GM19467 (cell line): Measurements from ENCODE around the gene MAPRE2.

Experiments
- ATAC-seq: cut with Tn5 transposase; IDR thresholded peaks from one replicate; pipeline ENCODE4 v1.9.1; 2021; ENCODE audit warnings: mild to moderate bottlenecking, moderate library complexity; ENCODE audit not compliant: unreplicated experiment

Gene MAPRE2

DNA sequence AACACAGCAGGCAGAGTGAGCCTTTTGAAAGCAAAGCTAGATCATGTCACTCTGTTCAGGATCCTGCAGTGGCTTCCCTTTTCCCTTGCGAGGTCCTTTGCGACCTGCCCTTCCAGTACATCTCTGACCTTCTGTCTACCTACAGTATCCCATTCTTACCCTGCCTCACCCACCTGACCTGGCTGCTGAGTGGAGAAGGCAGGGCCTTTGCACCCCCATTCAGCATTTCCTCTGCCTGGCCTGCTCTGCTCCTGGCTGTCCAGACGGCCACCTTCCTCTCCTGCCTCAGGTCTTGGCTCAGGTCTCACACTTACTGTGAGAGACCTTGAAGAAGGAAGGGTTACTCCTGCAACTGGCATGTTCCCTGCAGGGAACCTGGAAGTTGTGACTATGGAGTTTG, 77.4 kb downstream of the MAPRE2 start:
- ATAC-seq = no peak

DNA sequence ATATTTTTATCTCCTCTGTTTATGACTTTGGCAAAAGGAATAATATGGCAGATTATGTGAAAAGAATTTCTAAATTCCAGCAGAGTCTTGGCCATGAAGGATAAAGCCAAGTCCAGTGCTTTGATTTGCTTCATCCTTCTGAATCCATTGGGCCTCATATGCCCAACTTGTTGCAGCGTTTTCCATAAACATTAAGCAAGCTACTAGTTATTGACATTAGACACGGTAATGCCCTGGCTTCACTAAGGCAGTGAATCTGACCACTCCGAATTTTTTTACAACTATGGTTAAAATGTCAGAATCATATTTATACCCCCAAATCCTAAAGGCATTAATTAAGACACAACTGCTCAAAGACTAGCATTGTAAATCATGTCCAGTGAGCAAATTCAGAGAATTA, 79.8 kb downstream of the MAPRE2 start:
- no peak for ATAC-seq

DNA sequence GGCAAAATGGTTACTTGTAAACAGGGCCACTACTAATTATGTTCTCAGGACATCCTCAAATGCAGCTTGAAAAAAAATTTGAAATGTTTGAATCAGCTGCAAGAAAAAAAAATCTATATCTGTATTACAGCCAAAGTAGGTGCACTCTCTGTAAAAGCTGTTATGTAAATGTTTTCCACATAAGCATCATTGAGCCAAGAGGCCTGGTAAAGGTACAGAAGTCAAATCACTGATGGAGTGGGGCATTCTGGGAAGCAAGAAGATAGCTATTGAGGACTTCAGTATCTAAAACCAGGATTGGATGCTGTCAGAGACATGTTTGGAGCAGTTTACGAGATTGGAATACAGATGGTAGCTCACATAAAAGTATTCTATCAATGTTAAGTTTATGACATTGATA, 80.3 kb downstream of the MAPRE2 start:
- no peak for ATAC-seq

DNA sequence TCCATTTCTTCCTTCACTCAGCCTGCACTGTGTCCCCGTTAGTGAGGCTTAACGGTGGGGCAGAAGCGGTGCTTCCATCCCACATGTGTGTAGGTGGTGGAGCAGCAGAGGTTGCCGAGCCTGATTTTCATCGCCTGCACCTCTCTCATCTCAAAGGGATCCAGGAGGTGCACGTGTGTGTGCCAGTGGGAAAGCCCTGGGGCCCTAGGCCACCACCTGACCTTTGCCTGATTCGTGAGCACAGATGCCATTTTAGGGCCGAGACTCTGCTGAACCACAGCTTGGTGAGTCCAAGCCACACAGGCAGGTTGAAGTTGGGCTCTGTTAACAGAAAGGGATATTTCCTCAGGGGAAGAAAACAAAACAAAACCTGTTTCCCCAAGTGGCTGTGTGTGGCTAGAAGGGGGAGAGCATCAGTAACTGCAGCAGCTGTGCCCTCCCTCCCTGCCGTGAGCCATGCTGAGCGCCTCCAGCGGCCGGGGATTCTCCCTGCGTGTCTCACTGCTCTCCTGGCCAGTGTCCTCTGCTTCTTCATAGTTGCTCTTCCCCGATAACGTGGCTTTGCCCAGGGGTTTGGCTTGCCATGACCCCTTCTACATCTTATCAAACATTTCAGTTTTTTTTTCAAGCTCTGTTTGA, 81.5 kb downstream of the MAPRE2 start:
- peak; percentile 82 for ATAC-seq

DNA sequence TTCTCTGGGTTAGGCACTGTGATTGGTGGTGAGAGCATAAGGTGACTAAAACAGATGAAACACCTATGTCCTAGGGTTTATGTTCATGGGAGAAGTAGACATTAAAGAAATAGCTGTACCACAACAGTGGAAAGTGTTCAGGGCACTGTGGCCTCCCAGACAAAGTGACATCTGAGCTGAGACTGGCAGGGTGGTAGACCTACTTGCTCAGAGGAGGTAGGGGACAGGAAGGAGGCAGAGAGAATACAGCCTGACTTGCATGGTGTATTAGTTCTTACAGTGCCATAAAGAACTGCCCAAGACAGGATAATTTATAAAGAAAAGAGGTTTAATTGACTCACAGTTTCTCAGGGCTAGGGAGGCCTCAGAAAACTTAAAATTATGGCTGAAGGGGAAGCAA, 82.6 kb downstream of the MAPRE2 start:
- no peak for ATAC-seq

DNA sequence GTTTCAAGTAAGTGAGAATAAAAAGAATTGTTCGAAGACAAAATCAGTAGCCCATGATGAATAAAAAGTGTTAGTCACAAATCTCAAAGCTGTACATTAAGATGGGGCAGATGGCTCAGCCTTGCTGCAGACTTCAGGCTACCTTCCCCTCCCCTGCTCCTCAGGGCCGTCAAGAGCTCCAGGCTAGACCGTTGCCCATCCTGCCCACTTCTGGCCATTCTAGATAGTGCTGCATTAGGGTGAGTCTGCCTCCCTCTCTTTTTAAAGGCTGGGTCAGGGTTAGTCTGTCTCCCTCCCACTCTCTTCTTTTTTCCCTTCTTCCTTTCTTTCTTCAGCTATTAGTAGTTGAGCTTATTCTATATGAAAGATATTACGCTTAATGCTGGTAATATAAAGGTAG, 86.0 kb downstream of the MAPRE2 start:
- no peak for ATAC-seq

DNA sequence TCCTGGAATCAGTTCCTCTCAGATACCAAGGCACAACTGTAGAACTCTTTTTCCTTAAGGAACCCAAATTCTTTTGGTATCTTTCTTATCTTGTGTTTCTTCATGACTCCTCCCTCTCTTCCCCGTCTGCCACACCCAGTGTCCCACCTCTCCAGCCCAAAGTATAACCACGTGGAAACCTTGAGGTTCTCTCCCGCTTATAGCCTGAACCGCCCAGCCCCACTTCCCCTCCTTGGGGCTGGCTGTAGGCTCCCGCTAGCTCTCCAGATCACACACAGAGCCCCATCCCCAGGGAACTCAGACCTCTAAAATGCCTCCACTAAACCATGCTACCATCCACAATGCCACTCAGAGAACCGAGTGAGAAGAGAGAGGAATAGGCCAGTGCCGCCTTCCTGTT, 87.5 kb downstream of the MAPRE2 start:
- no peak for ATAC-seq

DNA sequence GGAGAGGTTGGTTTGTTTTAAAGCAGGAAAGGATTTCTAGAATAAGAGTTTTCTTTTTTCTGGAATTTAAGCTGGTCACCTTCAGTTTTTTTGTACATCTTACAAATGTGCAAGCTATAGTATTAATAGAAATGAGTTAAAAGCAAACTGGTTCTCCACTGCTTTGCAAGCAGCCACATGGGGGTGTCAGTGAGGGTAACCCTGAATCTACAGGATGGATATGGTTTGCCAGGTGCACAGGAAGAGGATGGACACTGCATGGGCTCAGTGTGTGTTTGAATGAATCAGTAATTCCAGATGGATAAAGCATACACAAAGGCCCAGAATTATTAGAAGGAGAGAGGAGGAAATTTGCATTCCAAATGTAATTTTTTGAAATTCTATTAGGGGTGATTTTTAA, 89.0 kb downstream of the MAPRE2 start:
- ATAC-seq = no peak

DNA sequence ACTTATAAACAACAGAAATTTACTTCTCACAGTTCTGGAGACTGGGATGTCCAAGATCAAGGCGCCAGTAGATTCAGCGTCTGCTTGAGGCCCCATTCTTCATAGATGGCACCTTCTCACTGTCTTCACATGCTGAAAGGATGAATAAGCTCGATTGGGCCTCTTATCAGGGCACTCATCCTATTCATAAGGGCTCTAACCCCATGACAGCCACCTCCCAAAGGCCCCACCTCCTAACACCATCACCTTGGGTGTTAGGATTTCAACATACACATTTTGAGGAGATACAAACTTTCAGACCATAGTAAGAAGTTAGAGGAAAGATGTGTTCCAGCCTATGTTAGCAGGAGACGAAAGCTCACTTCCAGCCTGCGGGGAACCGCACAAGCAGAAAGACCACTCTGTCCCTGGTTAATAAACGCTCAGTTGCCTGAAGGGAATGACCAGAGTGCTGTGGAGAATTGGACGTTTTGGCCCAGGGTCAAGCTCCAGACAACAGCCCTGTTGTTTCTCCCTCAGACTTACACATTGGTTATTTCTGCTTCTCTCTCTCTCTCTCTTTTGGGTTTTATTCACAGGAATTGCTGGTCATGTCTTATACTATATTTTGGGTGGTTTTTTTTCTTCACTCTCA, 90.3 kb downstream of the MAPRE2 start:
- ATAC-seq = no peak

DNA sequence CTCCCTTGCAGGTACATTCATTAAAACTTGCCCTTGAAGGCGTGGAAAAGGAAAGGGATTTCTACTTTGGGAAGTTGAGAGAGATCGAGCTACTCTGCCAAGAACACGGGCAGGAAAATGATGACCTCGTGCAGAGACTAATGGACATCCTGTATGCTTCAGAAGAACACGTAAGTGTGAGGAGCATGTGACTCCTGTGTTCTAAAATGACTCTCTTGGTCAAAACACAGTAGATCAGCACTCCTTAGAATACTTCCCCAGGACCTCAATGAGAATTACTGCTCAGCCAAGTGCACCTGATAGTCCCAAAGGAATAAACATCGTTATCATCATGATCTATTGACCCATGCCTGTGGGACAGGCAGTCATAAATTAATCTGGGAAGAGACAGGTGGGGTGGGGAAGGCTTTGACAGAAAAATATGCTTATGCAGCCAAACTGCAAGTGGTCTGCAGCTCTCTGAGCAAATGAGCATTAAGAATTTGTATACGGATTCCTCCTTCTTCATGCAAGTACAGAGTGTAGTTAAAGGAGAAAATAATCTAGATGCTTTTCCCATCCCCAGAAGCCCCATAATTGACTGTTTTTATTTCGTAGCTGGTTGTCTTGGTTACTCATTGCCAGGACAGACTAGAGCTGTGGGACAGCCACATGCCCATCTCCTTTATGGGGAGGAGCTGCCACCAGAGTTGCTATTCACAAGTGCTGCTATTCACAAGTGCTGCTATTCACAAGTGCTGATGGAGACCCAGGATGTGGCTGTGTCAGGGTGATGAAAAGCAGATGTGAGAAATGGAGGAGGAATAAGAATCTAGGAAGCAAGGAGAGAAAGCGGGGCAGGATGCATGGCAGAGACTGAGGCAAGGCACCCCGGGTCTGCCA, 91.0 kb downstream of the MAPRE2 start:
- no peak for ATAC-seq

DNA sequence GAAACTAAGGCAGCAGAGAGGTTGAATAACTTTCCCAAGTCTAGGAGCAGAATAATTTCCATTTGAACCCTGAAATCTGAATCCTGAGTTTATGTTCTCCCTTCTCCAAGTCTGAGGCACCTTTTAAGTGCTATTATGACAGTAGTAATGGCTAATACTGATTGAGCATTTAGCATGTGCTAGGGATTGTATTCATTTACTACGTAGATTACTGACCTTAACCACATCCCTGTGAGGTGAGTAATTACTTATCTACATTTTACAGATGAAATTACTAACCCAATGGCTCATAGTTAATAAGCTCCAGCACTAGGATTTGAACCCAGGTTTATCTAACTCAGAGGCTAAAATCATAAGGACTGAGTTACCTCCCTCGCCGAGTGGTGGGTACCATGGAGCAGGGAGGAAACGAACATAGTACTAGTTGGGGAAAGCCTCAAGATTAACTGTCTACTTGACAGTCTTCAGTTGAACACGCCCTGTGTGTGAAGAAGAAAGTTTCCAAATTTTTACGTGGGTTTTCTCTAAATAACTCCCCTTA, 93.0 kb downstream of the MAPRE2 start:
- ATAC-seq = no peak

DNA sequence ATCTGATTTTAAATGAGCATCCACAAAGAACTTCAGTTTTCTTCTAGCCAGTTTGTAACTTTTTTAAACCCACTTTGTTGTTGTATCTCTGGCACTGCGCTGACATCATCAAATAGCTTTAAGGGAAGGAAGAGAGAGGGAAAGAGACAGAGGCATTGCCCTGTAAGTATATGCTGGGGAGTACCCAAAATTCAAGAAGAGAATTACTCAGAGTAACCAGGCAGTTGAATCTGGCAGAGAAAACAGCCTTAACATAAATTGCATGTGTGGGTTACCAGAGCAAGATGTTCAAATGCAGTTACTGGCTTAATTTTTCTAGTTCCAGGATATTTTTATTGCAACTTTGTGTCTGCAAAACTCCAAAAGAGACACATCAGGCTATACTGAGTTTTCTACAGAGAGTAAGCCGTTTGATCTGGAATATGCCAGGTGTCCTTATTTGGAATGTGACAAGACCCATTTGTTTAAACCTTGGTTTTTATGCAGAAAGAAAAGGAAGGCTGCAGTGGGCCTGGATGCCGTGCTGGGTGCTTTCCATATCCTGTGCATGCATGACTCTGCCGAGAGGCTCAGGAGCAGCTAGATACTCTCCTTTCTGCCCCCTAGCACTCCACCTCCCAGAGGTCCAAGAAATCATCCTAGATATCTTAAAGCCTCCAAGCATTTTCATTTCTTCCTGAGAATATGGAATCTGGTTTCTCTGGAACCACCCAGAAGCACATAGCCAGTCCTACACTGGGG, 93.7 kb downstream of the MAPRE2 start:
- no peak for ATAC-seq

DNA sequence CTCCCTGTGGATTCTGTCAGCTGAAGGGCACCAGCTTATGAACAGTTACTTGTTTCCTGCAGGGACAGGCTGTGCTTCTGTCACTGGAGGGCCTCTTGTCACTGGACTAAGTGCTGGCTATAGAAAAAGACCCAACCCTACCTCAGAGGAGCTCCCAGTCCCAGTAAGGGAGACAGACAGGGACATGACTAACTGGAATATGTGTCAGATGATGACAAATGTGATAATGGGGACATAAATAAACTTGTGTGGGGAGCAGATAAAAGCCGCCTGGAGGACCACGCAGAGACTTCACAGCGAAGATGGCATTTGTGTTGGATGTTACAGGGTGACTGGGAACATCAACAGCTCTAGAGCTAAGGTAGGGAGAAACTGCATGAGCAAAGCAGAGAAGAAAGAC, 95.0 kb downstream of the MAPRE2 start:
- no peak for ATAC-seq

DNA sequence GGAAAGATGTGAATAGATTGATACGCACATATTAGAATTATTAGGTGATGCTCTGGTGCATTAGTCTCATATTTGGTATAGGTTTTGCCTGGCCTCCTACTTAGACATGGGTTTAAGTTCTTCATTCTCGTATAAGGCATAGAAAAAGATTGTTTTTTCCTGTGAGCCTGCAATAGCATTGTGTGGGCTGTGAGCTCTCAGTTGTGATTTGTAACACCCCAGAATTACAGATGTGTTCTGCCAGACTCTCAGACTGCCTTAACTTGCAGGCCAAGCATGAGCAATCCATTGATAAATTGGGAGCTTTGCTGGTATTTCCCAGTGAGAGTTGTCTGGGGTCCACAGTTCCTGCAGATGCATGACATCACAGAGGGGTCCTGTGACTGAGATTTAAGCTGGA, 95.7 kb downstream of the MAPRE2 start:
- no peak for ATAC-seq

DNA sequence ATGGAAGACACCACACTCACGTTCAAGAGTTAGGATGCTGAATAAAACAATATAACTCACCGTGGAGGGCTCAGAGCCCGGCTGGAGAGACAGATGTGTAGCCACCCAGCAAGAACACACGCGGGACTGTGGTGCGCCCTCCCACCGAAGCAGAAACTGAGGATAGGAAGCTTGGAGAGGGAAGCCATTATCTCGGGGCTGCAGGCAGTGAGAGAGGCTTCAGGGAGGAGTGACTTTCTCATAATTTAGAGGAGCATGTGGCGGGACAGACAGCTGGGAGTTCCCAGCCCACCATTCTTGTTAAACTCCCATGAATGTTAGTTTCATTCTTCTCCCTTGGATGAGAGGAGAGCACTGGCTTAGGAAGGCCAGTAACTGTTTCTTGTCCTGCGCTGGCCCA, 96.4 kb downstream of the MAPRE2 start:
- ATAC-seq = no peak

DNA sequence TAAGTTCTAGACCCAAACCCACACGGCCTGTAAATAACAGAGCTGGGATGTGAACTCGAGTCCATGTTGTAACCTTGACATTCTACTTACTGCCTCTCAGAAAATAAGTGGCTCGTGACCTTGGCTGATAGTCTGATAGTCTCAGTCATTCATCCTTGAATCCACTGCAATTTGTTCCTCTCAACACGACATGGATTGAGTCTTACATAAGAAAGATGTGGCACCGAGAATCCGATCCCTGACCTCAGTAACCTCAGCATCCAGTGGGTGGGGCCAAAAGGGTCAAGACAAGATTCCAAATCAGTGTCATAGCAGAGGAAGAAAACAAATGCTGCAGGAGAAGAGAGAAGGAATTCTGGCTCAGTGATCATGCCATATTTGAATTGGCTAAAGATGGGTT, 97.6 kb downstream of the MAPRE2 start:
- no peak for ATAC-seq

DNA sequence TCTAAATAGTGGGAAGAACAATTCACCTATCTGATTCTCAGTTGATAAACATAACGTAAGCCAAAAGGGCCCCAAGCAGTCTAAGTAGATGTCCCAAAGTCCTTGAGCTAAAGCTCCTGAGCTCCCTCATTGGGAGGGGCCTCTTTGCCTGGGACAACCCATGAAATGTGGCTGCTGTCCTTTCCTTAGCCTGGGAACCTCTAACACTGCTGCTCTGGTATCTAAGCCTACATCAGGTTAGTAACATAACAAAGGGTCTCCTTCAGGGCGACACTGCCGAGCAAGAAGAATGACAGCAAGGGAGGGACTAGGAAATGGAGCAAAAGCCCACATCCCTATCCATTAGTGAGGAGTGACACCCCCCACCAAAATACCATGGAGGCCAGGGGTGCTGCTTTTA, 98.3 kb downstream of the MAPRE2 start:
- ATAC-seq = no peak

DNA sequence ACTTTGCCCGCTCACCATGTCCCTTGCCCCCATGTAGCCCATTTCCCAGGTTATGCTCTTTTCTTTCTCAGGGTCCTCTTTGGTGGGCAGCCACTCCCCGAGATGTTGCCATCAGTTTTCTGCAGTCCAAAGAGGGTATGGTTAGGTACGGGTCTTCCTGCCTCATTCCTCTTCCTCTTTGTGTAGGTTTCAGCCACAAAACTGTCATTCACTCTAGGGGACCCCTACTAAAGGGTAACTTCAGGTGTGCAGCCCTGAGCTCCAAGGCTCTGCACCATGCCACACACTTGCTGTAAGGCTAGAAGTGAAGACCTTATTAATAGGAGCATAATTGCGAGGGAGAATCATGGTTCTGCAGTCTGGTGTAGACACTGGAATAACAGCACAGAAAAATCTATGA, 99.9 kb downstream of the MAPRE2 start:
- ATAC-seq = no peak

DNA sequence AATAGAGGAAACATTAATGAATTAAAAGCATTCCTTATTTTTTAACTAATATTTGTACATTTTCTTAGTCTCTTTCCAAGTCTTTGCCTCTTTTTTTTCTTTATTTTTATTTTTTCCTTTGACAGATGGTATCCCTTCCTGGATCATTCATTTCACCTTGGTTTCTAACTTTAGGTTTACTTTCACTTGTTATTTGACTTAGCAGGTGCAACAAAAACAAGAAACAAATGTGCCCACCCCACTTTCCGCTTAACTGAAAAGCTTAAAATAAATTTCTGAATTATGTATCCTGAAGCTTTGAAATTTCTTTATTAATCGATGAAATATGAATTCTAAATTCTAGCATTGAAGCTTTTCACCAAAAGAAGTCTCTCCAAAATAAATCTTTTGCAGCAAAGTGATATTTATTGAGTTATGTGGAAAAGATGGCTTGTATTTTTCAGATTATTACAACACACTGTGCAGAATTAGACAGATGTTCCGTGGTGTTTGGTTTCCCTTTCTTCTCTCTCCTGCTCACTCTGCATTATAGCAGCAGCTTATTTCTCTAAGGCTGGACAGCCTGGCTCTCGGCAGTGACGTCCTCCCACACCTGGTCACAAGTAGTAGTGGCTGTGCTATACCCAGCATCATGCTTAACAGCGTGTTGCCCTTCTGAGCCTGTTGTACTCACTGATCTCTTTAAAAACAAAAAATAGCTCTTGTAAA, 100.5 kb downstream of the MAPRE2 start:
- no peak for ATAC-seq

DNA sequence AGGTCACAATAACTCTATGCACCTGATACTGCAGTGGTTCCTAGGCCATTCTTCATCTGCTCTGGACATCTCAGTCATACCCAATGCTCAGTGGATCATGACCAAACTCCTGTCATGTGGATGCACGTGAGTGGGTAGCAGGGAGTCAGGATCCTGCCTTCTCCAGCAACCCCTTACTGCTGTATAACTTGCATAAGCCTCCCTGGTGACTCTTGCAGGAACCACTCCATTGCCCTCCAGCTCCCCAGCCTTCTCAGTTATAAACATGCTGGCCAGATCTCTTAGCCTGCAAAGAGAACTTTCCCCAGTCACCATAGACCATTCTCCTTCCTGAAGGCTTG, 101.0 kb downstream of the MAPRE2 start:
- ATAC-seq = no peak
